GOT3 (cell line): ENCODE results near the gene HOMER3.
"Not testable (repeated sequence)": the region's sequence is repeated elsewhere in the genome, so short reads cannot be mapped to it uniquely, and the experiment has no call there.

Source experiments
- DNase-seq: peaks from one replicate; lab custom pipeline; 2025; ENCODE audit warnings: mixed read lengths; lab: John Stamatoyannopoulos, UW

HOMER3 gene

DNA sequence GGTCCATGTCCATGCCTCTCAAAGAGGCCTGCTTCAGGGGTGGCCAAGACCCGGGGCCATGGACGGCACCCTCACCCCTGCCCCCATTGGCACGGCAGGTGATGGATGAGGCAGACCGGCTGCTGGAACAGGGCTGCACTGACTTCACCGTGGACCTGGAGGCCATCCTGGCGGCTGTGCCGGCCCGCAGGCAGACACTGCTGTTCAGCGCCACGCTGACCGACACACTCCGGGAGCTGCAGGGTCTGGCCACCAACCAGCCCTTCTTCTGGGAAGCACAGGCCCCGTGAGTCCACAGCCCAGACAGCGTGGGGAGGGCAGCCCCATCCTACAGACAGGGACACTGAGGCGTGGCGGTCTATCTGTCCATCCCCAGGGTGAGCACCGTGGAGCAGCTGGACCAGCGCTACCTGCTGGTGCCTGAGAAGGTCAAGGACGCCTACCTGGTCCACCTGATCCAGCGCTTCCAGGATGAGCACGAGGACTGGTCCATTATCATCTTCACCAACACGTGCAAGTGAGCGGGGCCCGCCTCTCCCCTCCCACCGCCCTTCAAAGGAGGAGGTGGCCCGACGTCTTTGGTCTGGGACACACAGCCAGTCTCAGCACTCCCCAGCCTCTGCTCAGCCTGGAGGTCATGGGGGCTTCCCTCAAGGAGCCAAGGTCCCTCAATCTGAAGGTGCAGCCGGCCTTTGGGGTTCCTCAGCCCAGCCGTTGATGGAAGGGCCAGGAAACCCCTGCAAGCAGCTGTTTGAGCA lies 18.6 kb downstream of the HOMER3 start:
- no peak for DNase-seq

DNA sequence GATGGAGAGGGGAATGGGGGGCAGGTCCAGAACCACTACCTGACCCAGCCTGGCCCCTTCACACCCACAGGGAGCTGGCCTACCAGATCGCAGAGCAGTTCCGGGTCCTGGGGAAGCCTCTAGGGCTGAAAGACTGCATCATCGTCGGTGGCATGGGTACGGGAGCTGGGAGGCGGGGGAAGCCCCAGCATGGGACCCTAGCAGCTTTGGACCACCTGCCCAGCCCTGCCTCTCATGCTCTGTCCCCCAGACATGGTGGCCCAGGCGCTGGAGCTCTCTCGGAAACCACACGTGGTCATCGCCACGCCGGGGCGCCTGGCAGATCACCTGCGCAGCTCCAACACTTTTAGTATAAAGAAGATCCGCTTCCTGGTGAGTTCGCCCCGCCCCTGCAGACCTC lies 19.4 kb downstream of the HOMER3 start:
- DNase-seq = no peak

DNA sequence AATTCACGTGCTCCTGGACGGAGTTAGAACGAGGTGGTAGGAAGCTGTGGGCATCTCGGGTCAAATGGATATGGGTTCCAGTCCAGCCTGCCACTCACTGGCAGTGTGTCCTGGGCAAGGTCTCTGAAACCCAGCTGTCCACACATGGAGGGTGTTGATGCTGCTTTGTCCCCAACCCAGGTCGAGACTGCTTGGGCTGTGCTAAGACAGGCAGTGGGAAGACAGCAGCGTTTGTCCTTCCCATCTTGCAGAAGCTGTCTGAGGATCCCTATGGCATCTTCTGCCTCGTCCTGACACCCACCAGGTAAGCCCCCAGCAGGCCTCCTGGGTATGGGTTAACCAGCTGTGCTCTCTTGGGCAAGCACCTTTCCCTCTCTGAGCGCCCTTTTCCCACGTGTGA lies 20.6 kb downstream of the HOMER3 start:
- no peak for DNase-seq

DNA sequence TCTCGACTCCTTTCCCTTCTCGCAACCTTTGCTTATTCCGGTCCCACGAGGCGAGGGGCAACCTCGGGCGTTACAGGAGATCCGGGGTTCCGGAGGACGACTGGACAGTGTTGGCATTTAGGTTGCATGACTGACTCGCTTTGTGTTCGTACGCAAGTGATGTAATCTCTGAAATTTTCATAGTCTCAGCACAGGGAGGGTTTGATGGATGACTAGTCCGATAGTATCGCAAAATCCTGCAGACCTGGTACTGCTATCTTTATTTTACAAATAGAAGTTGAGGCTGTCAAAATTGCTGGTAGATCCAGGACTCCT lies 21.2 kb downstream of the HOMER3 start:
- DNase-seq = no peak

GRCh38 chr19:18919086-18919899 lies 21.7 kb downstream of the HOMER3 start, which contains the start of the genes COPE and DDX49:
Gene COPE, minus strand, starts transcription at chr19:18919387. Its CDS starts 39 bp downstream, at chr19:18919348.
Gene DDX49, plus strand, starts transcription at chr19:18919715. Its CDS starts 27 bp downstream, at chr19:18919742.
- DNase-seq = peak; percentile 91

GRCh38 chr19:18917593-18917992 lies 23.4 kb downstream of the HOMER3 start:
- DNase-seq = not testable (repeated sequence)

- DNase-seq = no peak
These were observed 25.4 kb downstream of the HOMER3 start for GRCh38 chr19:18915639-18916038.

DNA sequence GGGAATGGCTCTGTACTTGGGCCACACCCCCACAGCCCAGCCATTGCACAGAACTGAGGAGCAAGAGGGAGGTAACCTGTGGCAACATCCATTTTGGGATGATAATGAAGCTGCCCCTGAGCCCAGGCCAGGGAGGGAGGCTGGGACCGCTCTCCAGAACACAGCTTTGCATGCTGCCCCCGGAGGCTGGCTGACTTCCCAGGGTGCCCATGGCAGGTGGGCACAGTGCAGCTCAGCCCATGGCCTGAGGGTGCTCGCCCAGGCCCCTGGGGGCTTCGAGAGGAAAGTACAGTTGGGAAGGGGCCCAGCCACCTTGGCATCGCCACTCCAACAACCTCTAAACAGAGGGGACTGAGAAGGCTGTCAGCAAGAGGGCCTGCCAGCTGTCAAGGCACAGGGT lies 27.6 kb downstream of the HOMER3 start:
- no peak for DNase-seq

GRCh38 chr19:18912933-18913332 lies 28.1 kb downstream of the HOMER3 start:
- DNase-seq = no peak

GRCh38 chr19:18910801-18911436 lies 30.1 kb downstream of the HOMER3 start:
- no peak for DNase-seq

DNA sequence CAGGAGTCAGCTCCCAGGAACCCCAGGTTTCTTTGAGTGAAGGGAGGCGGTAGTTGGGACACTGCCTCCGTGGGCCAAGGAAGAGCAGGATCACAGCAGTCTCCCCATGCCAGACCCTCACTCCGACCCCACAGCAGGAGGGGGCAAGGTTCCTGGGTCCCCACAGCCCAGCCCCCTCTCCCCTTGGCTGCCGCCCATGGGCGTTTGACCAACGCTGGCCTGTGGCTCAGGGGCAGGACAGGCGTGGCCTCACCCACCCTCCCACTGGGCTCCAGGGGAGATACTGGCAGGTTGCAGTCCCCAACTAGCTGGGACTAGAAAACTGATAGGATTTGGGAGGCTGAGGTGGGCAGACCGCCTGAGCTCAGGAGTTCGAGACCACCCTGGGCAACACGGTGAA lies 31.0 kb downstream of the HOMER3 start:
- DNase-seq = no peak

DNA sequence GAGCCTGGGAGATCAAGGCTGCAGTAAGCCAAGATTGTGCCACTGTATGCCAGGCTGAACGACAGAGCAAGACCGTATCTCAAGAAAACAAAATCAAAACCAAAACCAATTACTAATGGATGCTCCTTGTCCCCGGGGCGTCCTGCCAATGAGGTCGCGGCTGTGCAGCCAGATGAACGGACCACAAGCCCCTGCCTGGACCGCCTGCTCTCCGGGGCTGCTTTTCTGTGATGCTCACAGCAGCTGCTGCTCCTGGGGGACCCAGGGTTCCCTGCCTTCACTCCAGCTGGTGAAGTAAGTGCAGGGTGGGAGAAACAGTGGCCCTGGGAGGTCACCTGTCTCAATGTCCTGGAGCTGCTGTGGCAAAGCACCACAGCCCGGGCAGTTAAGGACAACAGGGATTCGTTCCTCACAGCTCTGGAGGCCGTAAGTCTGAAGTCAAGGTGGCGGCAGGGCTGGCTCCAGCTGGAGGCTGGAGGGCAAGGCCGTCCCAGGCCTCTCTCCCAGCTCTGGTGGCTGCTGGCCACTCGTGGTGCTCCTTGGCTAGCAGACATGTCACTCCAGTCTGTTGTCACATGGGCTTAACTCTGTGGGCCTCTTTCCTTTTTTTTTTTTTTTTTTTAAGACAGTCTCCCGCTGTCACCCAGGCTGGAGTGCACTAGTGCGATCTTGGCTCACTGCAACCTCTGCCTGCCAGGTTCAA lies 31.9 kb downstream of the HOMER3 start:
- DNase-seq = no peak

DNA sequence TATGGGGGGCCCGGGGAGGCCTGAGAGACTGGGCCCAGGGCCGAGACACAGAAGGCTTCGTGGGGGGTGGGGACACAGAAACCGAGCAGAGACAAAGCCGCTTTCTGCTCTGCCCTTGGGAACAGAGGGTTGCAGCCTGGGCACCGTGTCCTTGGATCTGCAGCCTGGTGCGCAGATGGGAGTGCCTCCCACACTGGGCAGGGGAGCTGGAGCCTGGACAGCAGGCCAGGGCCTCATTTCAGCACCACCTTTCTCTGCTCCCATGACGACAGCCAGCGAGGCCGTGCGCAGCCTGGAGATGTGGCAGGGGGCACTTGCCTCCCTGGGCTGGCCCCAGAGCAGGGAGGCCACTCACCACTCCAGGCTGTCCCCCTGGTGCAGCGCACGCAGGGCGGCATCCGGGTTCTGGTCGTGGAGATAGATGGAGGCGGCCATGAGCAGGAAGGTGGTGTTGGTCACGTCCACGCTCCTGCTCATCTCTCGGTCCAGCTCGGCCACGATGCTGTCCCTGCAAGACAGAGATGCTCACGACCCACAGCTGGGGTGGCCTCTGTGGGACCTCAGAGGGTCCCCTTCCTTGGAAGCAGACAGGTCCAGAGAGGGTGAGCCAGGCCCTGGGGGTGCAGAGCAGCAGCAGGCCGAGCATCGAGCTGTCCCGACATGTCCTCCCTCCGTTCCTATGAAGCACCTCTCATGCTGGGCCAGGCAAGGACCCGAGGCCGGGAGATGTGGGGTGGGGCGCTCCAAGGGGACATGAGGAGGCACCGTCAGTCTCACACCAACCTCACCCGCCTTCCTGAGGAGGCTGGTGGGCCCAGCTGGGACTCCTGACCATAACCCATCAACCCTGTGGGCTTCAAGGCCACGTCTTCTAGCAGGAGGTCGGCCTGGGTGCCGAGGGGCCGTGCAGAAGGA lies 34.2 kb downstream of the HOMER3 start:
- no peak for DNase-seq

- DNase-seq = no peak
These were observed 35.3 kb downstream of the HOMER3 start for GRCh38 chr19:18905513-18906236.

- no peak for DNase-seq
These were observed 36.0 kb downstream of the HOMER3 start for GRCh38 chr19:18905058-18905456.

- no peak for DNase-seq
These were observed 36.5 kb downstream of the HOMER3 start for GRCh38 chr19:18904334-18905057.

- DNase-seq = no peak
These were observed 37.6 kb downstream of the HOMER3 start for GRCh38 chr19:18903156-18904037.

- not testable (repeated sequence) for DNase-seq
These were observed 38.5 kb downstream of the HOMER3 start for GRCh38 chr19:18902519-18902918.

DNA sequence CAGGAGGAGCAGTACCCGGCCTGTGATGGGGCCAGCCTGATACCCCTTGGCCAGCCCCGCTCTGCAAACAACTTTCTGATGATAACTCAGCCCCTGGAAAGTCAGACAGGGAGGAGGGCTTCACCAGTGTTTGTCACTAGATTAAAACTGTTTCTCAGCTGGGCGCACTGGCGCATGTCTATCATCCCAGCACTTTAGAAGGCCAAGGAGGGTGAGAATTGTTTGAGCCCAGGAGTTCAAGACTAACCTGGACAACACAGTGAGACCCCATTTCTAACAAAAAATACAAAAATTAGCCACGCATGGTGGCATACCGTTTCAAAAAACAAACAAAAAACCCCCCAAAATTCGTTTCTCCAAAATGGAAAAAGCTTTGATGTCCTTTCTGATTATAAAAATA lies 39.5 kb downstream of the HOMER3 start:
- no peak for DNase-seq
